AG09319 (cell line): Measurements from ENCODE around the gene SCYL1.

Experiments used
- DNase-seq: peaks from one replicate; pipeline ENCODE4 v3.0.0-alpha.2; 2010; ENCODE audit warnings: low read depth; ENCODE audit errors: extremely low read depth
- TF ChIP-seq, protein P1 (sequence below): IDR thresholded peaks from 2 replicates; pipeline ENCODE4 v1.5.1; 2011; ENCODE audit warnings: low read depth, mild to moderate bottlenecking, inconsistent platforms, low read length, moderate library complexity

SCYL1 gene

DNA sequence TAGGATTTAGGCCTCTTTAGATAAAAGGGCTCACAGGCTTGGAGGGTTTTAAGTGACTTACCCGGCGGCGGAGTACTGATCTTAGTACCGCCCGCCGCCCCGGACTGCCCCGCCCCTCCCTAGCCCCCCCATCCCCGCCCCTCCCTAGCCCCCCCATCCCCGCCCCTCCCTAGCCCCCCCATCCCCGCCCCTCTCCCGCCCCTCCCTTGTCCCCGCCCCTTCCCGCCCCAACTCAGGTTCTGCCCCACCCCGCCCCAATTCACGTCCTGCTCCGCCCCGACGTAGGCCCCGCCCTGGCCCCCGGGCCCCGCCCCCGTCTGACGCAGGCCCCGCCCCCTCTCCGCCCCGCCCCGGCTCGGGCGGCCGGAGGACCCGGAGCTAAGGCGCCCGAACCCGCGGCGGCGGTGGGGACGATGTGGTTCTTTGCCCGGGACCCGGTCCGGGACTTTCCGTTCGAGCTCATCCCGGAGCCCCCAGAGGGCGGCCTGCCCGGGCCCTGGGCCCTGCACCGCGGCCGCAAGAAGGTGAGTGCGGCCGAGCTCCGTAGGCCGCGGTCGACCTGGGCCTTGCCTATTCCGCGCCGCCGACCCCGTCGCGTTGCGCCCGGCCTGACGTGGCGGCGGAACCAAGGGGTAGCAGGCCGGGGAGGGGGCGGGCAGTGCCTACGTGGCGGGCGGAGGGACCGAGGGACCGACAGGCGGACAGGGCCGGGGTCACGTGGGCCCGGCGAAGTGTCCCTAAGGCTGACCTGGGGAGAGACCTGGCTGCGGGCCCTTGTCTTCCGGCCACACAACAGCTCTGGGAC lies at the start of gene SCYL1:
TSS of gene SCYL1 (plus strand) at position 343 of the 805 bp plus-strand sequence. CDS start at position 414, 71 bp downstream.
- TF ChIP-seq, protein P1, sequence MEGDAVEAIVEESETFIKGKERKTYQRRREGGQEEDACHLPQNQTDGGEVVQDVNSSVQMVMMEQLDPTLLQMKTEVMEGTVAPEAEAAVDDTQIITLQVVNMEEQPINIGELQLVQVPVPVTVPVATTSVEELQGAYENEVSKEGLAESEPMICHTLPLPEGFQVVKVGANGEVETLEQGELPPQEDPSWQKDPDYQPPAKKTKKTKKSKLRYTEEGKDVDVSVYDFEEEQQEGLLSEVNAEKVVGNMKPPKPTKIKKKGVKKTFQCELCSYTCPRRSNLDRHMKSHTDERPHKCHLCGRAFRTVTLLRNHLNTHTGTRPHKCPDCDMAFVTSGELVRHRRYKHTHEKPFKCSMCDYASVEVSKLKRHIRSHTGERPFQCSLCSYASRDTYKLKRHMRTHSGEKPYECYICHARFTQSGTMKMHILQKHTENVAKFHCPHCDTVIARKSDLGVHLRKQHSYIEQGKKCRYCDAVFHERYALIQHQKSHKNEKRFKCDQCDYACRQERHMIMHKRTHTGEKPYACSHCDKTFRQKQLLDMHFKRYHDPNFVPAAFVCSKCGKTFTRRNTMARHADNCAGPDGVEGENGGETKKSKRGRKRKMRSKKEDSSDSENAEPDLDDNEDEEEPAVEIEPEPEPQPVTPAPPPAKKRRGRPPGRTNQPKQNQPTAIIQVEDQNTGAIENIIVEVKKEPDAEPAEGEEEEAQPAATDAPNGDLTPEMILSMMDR, result no peak
- DNase-seq, result peak; percentile 77

DNA sequence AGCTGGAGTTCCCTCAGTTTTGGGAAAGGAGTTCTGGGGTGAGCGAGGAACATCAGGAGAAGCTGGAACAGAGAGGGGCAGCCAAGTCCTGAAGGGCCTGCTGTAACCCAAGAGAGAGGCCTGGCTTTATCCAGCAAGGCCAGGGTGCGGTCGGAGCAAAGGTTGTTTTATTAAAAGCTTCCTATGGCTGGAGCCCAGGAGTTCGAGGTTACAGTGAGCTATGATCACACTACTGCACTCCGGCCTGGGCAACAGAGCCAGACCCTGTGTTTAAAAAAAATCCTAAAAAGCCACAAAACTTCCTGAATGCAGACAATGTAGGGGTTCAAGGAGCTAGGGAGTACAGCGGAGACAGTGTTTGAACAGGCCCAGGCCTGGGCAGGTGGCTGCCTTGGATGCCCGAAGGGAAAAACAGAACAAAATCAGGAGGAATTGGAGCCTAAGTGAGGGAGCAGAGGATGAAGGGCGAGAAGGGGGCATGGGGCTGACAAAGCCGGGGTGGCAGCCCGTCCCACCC lies 48.2 kb upstream of the SCYL1 start:
- TF ChIP-seq, protein P1, result no peak
- no peak for DNase-seq

DNA sequence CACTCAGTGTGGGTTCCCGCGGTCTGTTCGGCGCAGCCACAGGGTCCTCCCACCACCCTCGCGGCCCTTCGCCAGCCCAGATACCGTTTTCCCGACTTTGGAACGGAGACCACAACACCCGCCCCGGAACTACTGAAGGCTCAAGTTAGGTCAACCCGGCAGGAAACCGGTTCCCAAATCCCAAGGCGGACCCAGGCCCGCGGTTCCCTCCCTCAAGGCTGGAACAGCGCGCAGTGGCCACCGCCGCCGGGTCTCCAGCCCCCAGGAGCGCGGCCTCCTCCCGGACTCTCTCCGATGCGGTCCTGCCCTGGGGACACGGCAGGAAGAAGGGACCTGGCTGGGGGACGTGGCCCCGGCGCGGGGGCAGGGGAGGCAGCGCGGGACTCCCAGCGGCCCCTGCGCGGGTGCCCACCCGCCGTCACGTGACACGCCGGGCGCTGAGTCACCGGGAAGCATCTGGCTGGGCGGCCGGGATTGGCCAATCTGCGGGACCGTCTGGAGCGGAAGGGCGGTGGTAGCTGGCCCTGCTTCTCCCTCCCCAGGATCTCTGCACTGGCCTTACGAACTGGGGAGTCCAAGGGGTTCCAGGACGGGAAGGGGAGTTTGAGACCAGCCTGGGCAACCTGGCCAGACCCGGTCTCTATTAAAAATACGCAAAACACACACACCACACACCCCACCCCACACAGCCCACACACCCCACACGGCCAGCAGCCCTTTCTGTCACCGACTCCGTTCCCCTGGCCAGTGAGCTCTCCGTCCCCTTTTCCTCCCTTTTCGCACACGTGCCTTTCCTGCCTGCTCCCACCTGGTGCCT lies 47.5 kb upstream of the SCYL1 start:
- peak; percentile 85 for DNase-seq
- TF ChIP-seq, protein P1, result no peak

DNA sequence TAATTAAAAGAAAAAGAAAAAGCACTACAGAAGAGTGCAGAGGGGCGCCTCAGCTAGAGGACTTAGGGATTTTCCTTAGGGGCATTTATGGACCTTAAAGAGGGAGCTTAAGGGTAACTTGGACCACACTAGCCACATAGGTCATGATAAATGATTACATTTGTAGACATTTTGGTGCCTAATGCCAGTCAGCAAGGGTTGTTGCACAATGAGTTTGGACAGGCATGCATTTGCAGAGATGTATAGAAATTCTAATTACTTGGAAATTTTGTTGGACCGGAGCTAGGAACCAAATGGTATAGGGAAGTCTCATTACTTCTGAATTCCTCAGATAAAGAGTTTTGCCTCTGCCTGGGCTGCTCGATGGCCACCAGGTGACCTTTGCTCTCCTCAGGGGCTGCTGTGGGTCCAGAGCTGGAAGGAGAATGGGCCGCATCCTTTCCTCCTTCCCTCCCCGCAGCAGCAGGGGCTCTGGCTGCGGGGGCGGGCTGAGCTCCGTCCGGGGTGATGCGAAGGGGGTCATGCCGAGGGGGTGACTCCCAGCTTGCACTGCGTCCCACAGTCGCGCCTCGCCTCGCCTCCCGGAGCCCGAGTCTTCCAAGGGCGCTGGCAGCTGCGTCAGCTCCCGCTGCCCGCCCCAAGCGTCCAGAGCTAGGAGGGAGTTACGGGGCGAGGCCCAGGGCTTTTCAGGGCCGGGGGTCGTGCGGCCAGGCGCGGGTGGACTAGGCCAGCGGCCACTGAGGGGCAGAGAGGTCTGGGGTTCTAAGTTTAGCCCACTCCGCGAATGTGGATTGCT lies 46.3 kb upstream of the SCYL1 start:
- no peak for DNase-seq
- TF ChIP-seq, protein P1, result no peak

DNA sequence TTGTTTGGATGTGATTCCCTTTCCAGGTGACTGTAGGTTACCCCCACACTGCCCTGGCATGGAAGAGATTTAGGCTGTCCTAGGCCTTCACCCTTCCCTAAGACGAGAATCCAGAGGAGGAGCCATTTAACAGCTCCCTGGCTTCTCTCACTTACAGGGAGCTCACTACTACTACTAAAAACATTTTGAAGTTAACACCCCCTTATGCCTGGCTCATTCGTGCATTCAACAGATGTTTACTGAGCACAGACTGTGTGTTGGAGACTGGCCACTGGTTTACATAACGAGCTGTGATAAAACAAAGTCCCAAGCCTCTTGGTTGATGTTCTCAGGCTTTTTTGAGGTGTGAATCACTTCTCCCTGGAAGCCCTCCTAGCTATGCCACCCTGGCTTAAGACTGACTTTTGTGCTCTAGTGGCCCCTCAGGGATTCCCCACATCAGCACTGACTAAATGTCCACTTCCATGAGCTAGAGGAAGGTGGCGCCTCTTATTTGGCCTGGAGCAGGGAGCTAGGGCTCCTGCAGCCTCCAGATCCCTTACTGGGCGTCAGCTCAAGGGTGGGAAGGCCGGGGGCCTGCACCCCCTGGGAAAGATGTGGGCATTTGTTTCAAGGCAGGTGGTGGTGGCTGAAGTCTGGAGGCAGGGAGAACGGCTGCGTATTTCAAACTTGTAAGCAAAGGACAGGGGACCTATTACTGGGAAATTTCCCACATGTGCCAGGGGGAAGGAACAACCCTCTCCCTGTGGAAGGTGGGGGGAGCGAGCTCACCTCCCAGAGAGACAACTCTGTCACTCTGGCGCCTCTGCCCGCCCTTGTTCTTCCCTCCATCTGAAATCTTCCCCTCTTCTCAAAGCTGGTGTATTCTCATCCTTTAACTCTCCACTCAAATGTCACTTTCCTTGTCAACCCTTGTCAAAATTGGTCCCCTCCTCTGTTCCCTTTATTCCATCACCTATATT lies 45.4 kb upstream of the SCYL1 start:
- peak; percentile 78 for DNase-seq
- TF ChIP-seq, protein P1, result peak; percentile 50

DNA sequence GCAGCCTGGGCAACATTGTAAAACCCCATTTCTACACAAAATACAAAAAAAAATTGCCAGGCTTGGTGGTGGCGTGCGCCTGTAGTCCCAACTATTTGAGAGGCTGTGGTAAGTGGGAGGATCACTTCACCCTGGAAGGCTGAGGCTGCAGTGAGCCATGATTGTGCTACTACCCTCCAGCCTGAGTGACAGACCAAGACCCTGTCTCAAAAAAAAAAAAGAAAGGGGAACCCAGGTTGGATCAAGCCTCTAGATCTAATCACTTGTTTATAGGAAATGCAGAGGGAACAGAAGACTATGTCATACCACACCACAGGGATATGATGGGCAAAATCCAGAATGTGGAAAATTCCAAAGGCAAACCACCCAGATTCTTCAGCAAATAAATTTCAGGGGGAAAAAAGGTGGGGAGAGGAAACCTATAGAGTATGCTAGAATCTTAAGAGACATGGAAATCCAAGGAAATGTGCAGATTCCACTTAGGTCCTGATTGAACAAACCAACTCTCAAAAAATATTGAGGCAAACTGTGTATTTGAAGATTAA lies 42.5 kb upstream of the SCYL1 start:
- TF ChIP-seq, protein P1, result no peak
- no peak for DNase-seq
